Retina (tissue), 1 donor: ENCODE results near the gene GPR63.

ENCODE experiments used
- DNase-seq: peaks from one replicate; pipeline ENCODE4 v3.0.0-alpha.2; 2016

GPR63 gene

DNA sequence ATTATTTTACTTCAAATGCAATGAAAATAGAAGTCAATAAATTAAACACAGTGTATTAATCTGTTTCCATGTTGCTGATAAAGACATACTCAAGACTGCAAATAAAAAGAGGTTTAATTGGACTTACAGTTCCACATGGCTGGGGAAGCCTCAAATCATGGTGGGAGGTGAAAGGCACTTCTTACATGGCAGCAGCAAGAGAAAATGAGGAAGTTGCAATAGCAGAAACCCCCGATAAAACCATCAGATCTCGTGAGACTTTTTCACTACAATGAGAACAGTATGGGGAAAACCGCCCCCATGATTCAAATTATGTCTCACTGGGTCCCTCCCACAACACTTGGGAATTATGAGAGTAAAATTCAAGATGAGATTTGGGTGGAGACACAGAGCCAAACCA, 82.2 kb downstream of the GPR63 start:
- no peak for DNase-seq

DNA sequence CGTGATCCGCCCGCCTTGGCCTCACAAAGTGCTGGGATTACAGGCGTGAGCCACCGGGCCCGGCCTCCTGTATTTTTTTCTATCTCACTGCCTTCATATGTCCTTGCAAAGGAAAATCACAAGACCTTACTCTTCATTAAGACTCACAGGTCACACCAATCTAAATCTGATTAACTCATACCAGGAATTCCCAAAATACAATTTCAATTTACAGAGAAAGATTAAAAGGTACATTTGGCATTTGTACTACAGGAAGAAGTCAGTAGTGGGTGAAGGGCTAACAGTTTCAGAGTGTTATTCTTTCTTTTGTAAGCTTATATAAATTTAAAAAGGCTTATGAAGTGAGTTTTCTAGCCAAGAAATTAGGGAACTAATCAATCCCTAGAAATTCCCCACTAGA, 87.4 kb downstream of the GPR63 start:
- no peak for DNase-seq
